Stimulated activated CD8-positive, alpha-beta memory T cell treated with anti-CD3 and anti-CD28 coated beads, Interleukin-12 subunit alpha, Interleukin-12 subunit beta, amount 100 ng/mL, for 24 hours (primary cell): ENCODE results near the gene SACS.
"Not testable (repeated sequence)": the region's sequence is repeated elsewhere in the genome, so short reads cannot be mapped to it uniquely, and the experiment has no call there.

Source experiments
- DNase-seq: peaks from one replicate; pipeline ENCODE4 v3.0.0-alpha.2; 2020; ENCODE audit errors: extremely low read depth

SACS gene

GRCh38 chr13:23455401-23456185, 22.1 kb upstream of the SACS start:
- DNase-seq = no peak

GRCh38 chr13:23453132-23453531, 19.6 kb upstream of the SACS start:
- DNase-seq = no peak

GRCh38 chr13:23450340-23451046, 17.0 kb upstream of the SACS start:
- no peak for DNase-seq

GRCh38 chr13:23449398-23450162, 16.1 kb upstream of the SACS start:
- no peak for DNase-seq

GRCh38 chr13:23447927-23448326, 14.4 kb upstream of the SACS start:
- no peak for DNase-seq

- DNase-seq = no peak
Observed at GRCh38 chr13:23445794-23446193, 12.3 kb upstream of the SACS start.

- no peak for DNase-seq
Observed at GRCh38 chr13:23443878-23444277, 10.4 kb upstream of the SACS start.

- no peak for DNase-seq
Observed at GRCh38 chr13:23443110-23443509, 9.6 kb upstream of the SACS start.

GRCh38 chr13:23440821-23441618, 7.5 kb upstream of the SACS start:
- no peak for DNase-seq

- DNase-seq = not testable (repeated sequence)
Observed at GRCh38 chr13:23440324-23440723, 6.8 kb upstream of the SACS start.

- no peak for DNase-seq
Observed at GRCh38 chr13:23437916-23438315, 4.4 kb upstream of the SACS start.

- no peak for DNase-seq
Observed at GRCh38 chr13:23436680-23437079, 3.2 kb upstream of the SACS start.

GRCh38 chr13:23434491-23434890, 989 bp upstream of the SACS start:
- DNase-seq = no peak

GRCh38 chr13:23432626-23433025, 876 bp downstream of the SACS start:
- DNase-seq = no peak

GRCh38 chr13:23430664-23431063, 2.8 kb downstream of the SACS start:
- no peak for DNase-seq

GRCh38 chr13:23427881-23428528, 5.5 kb downstream of the SACS start:
- DNase-seq = no peak

- DNase-seq = no peak
Observed at GRCh38 chr13:23427342-23427843, 6.1 kb downstream of the SACS start.

- no peak for DNase-seq
Observed at GRCh38 chr13:23421596-23421995, 11.9 kb downstream of the SACS start.

GRCh38 chr13:23418776-23419683, 14.5 kb downstream of the SACS start:
- DNase-seq = no peak

- DNase-seq = no peak
Observed at GRCh38 chr13:23414682-23415081, 18.8 kb downstream of the SACS start.
